ENCODE results near the gene MATK.

- TF ChIP-seq CTCF (IDR thresholded peaks at IDR 0.05) (no peak), POLR2AphosphoS5 (IDR thresholded peaks at IDR 0.05) (no peak), POLR2A (IDR thresholded peaks at IDR 0.05) (no peak), EP300 (IDR thresholded peaks at IDR 0.05) (no peak)
Observed at GRCh38 chr19:3827306-3827705, 41.1 kb upstream of the MATK start.

Data from sigmoid colon (tissue), 4 donors.